Measurements from ENCODE around the gene CDC42BPB. TPM values are rescaled to one million over a fixed set of nuclear protein-coding genes. Genes with fewer than 3 reads are reported as not detected.

CDC42BPB gene
- total RNA-seq, 2 donors from 2014 or later = 68.0 to 83.4 TPM

GRCh38 chr14:103102689-103103260 is 45.4 kb upstream of the CDC42BPB start:
- H3K4me3 ChIP-seq = peak overlapping the region in 1 of 2 donors; percentile 9
- DNase-seq (ENCODE audit: low spot score) = no peak
- peaks cover 10 to 27% of the 10 kb centered on the region in 2 donors for H3K27me3 ChIP-seq
- no peak overlapping the region for H3K27ac ChIP-seq
- H3K4me1 ChIP-seq = peaks cover 0 to 38% of the 10 kb centered on the region in 2 donors
- H3K36me3 ChIP-seq = no peaks in the 10 kb centered on the region
- H3K9me3 ChIP-seq = no peaks in the 10 kb centered on the region
- TF ChIP-seq CTCF (IDR thresholded peaks at IDR 0.05) = no peak

- no peak for TF ChIP-seq CTCF (IDR thresholded peaks at IDR 0.05)
- Histone ChIP-seq H3K9me3 (no peaks in the 10 kb centered on the region), H3K4me3 (peak overlapping the region in 1 of 2 donors; percentile 9), H3K36me3 (no peaks in the 10 kb centered on the region), H3K4me1 (peaks cover 0 to 38% of the 10 kb centered on the region in 2 donors), H3K27ac (no peak overlapping the region), H3K27me3 (peaks cover 10 to 27% of the 10 kb centered on the region in 2 donors)
- DNase-seq (ENCODE audit: low spot score) = no peak
These were observed 44.8 kb upstream of the CDC42BPB start for GRCh38 chr14:103101963-103102688.

GRCh38 chr14:103101257-103101962 is 44.1 kb upstream of the CDC42BPB start:
- no peaks in the 10 kb centered on the region for H3K36me3 ChIP-seq
- no peak for TF ChIP-seq CTCF (IDR thresholded peaks at IDR 0.05)
- no peak overlapping the region for H3K27ac ChIP-seq
- no peak for DNase-seq (ENCODE audit: low spot score)
- H3K4me1 ChIP-seq = peaks cover 0 to 38% of the 10 kb centered on the region in 2 donors
- no peaks in the 10 kb centered on the region for H3K9me3 ChIP-seq
- H3K4me3 ChIP-seq = no peak overlapping the region
- peaks cover 10 to 27% of the 10 kb centered on the region in 2 donors for H3K27me3 ChIP-seq

GRCh38 chr14:103100281-103101121 is 43.2 kb upstream of the CDC42BPB start:
- DNase-seq (ENCODE audit: low spot score) = no peak

More at GRCh38 chr14:103100281-103101121, 43.2 kb upstream of the CDC42BPB start:
- peaks cover 0 to 38% of the 10 kb centered on the region in 2 donors for H3K4me1 ChIP-seq
- no peaks in the 10 kb centered on the region for H3K9me3 ChIP-seq
- no peak overlapping the region for H3K4me3 ChIP-seq
- H3K36me3 ChIP-seq = no peaks in the 10 kb centered on the region
- no peak for TF ChIP-seq CTCF (IDR thresholded peaks at IDR 0.05)
- H3K27ac ChIP-seq = no peak overlapping the region
- peaks cover 10 to 27% of the 10 kb centered on the region in 2 donors for H3K27me3 ChIP-seq
